IPS-18c (cell line): ENCODE measurements around the gene NXT2.

Experiments used
- H3K4me3 ChIP-seq: 2 replicates; pipeline ENCODE4 v1.7.0; 2013; ENCODE audit warnings: low read depth, mild to moderate bottlenecking, low read length, moderate library complexity; ENCODE audit not compliant: insufficient read depth
- H3K9me3 ChIP-seq: one replicate; pipeline ENCODE4 v1.6.1; 2013; ENCODE audit warnings: mild to moderate bottlenecking, low read length, moderate library complexity; ENCODE audit not compliant: control insufficient read depth, insufficient read depth

The NXT2 gene

GRCh38 chrX:109590176-109590575 is 53.5 kb downstream of the NXT2 start:
- no peak overlapping the region for H3K4me3 ChIP-seq

More at GRCh38 chrX:109590176-109590575, 53.5 kb downstream of the NXT2 start:
- no peaks in the 10 kb centered on the region for H3K9me3 ChIP-seq
